SK-N-SH treated with all-trans-retinoic acid at 6 μM for 48 hours (cell line): ENCODE measurements around the gene RAB35.
A peak's percentile ranks its signal among the peaks of the same experiment; 100 is the strongest.

Experiments
- ATAC-seq: fragments of 200-7000 bp; cut with Tn5 transposase; 3 replicates; pipeline ENCODE4 v1.9.1; 2020; ENCODE audit warnings: mild to moderate bottlenecking, moderate library complexity
- ARNTL ChIP-seq: fragments of 450-650 bp; formaldehyde crosslinking; IDR thresholded peaks from 2 replicates; pipeline ENCODE4 v1.5.0; 2020; ENCODE audit warnings: low read depth, mild to moderate bottlenecking, moderate library complexity, borderline replicate concordance
- BACH2 ChIP-seq: fragments of 250-450 bp; sonication (Bioruptor Pico); IDR thresholded peaks from 2 replicates; pipeline ENCODE4 v1.9.0; 2021; ENCODE audit warnings: mild to moderate bottlenecking, borderline replicate concordance
- CSDC2 ChIP-seq: fragments of 250-450 bp; sonication (Bioruptor Pico); IDR thresholded peaks from 2 replicates; pipeline ENCODE4 v1.5.0; 2020; ENCODE audit warnings: mild to moderate bottlenecking, moderate library complexity
- ESRRG ChIP-seq: fragments of 250-450 bp; sonication (Bioruptor Pico); IDR thresholded peaks from 2 replicates; pipeline ENCODE4 v1.6.1; 2021; ENCODE audit warnings: mild to moderate bottlenecking
- ISL1 ChIP-seq: fragments of 250-450 bp; sonication (Bioruptor Pico); IDR thresholded peaks from 2 replicates; pipeline ENCODE4 v2.1.2; 2022; ENCODE audit warnings: mild to moderate bottlenecking, moderate library complexity
- OSR1 ChIP-seq: fragments of 250-450 bp; sonication (Bioruptor Pico); IDR thresholded peaks from 2 replicates; pipeline ENCODE4 v1.8.0; 2022; ENCODE audit warnings: moderate library complexity, mild to moderate bottlenecking, inconsistent platforms
- POU6F1 ChIP-seq: fragments of 250-450 bp; sonication (Bioruptor Pico); IDR thresholded peaks from 2 replicates; pipeline ENCODE4 v1.8.0; 2021; ENCODE audit warnings: low read depth, mild to moderate bottlenecking, moderate library complexity, borderline replicate concordance
- PPARA ChIP-seq: fragments of 250-450 bp; sonication (Bioruptor Pico); IDR thresholded peaks from 2 replicates; pipeline ENCODE4 v1.5.0; 2020; ENCODE audit warnings: mild to moderate bottlenecking, borderline replicate concordance
- SNAI2 ChIP-seq: fragments of 250-450 bp; sonication (Bioruptor Pico); IDR thresholded peaks from 2 replicates; pipeline ENCODE4 v1.5.0; 2020; ENCODE audit warnings: mild to moderate bottlenecking, moderate library complexity
- TCF4 ChIP-seq: fragments of 250-450 bp; sonication (Bioruptor Pico); IDR thresholded peaks from 2 replicates; pipeline ENCODE4 v1.8.0; 2021; ENCODE audit warnings: mild to moderate bottlenecking, moderate library complexity, borderline replicate concordance
- TOX ChIP-seq: fragments of 250-450 bp; sonication (Bioruptor Pico); IDR thresholded peaks from 2 replicates; pipeline ENCODE4 v1.8.0; 2021; ENCODE audit warnings: mild to moderate bottlenecking, moderate library complexity, borderline replicate concordance
- TSHZ2 ChIP-seq: fragments of 250-450 bp; sonication (Bioruptor Pico); IDR thresholded peaks from 2 replicates; pipeline ENCODE4 v1.5.0; 2020; ENCODE audit warnings: mild to moderate bottlenecking, moderate library complexity
- ZC3H10 ChIP-seq: fragments of 250-450 bp; sonication (Bioruptor Pico); IDR thresholded peaks from 2 replicates; pipeline ENCODE4 v1.5.1; 2021; ENCODE audit warnings: mild to moderate bottlenecking, moderate library complexity
- ZFP3 ChIP-seq: fragments of 250-450 bp; sonication (Bioruptor Pico); IDR thresholded peaks from 2 replicates; pipeline ENCODE4 v1.5.0; 2020; ENCODE audit warnings: mild to moderate bottlenecking, moderate library complexity
- ZFP30 ChIP-seq: fragments of 450-650 bp; formaldehyde crosslinking; IDR thresholded peaks from 2 replicates; pipeline ENCODE4 v1.5.0; 2022; ENCODE audit warnings: mild to moderate bottlenecking, moderate library complexity
- ZNF70 ChIP-seq: fragments of 450-650 bp; formaldehyde crosslinking; IDR thresholded peaks from 2 replicates; pipeline ENCODE4 v1.5.0; 2020; ENCODE audit warnings: mild to moderate bottlenecking, moderate library complexity
- ZNF8 ChIP-seq: fragments of 450-650 bp; formaldehyde crosslinking; IDR thresholded peaks from 2 replicates; pipeline ENCODE4 v1.5.0; 2020; ENCODE audit warnings: mild to moderate bottlenecking, moderate library complexity
- TF ChIP-seq, protein P1 (sequence below): fragments of 250-450 bp; sonication (Bioruptor Pico); IDR thresholded peaks from 2 replicates; pipeline ENCODE4 v1.5.1; 2020; ENCODE audit warnings: low read depth, mild to moderate bottlenecking, moderate library complexity
- TF ChIP-seq, protein P2 (sequence below): fragments of 250-450 bp; sonication (Bioruptor Pico); IDR thresholded peaks from 2 replicates; pipeline ENCODE4 v1.8.0; 2020; ENCODE audit warnings: mild to moderate bottlenecking, moderate library complexity, borderline replicate concordance
- TF ChIP-seq, protein P3 (sequence below): fragments of 250-450 bp; sonication (Bioruptor Pico); IDR thresholded peaks from 2 replicates; pipeline ENCODE4 v1.5.1; 2021; ENCODE audit warnings: mild to moderate bottlenecking, moderate library complexity

The RAB35 gene

GRCh38 chr12:120117961-120118320 lies 1.4 kb upstream of the RAB35 start:
- no peak for ATAC-seq
- no peak for TF ChIP-seq ZFP30 (CRISPR knock-in tag)
- no peak for TF ChIP-seq TOX (CRISPR knock-in tag)
- TF ChIP-seq OSR1 (CRISPR knock-in tag) = no peak
- TF ChIP-seq BACH2 = no peak
- TF ChIP-seq ZFP3 (CRISPR knock-in tag) = no peak
- TF ChIP-seq, protein P1, sequence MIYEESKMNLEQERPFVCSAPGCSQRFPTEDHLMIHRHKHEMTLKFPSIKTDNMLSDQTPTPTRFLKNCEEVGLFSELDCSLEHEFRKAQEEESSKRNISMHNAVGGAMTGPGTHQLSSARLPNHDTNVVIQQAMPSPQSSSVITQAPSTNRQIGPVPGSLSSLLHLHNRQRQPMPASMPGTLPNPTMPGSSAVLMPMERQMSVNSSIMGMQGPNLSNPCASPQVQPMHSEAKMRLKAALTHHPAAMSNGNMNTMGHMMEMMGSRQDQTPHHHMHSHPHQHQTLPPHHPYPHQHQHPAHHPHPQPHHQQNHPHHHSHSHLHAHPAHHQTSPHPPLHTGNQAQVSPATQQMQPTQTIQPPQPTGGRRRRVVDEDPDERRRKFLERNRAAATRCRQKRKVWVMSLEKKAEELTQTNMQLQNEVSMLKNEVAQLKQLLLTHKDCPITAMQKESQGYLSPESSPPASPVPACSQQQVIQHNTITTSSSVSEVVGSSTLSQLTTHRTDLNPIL (CRISPR knock-in tag) = no peak
- no peak for TF ChIP-seq SNAI2 (CRISPR knock-in tag)
- TF ChIP-seq ARNTL (CRISPR knock-in tag) = no peak
- TF ChIP-seq ISL1 (CRISPR knock-in tag) = no peak

DNA sequence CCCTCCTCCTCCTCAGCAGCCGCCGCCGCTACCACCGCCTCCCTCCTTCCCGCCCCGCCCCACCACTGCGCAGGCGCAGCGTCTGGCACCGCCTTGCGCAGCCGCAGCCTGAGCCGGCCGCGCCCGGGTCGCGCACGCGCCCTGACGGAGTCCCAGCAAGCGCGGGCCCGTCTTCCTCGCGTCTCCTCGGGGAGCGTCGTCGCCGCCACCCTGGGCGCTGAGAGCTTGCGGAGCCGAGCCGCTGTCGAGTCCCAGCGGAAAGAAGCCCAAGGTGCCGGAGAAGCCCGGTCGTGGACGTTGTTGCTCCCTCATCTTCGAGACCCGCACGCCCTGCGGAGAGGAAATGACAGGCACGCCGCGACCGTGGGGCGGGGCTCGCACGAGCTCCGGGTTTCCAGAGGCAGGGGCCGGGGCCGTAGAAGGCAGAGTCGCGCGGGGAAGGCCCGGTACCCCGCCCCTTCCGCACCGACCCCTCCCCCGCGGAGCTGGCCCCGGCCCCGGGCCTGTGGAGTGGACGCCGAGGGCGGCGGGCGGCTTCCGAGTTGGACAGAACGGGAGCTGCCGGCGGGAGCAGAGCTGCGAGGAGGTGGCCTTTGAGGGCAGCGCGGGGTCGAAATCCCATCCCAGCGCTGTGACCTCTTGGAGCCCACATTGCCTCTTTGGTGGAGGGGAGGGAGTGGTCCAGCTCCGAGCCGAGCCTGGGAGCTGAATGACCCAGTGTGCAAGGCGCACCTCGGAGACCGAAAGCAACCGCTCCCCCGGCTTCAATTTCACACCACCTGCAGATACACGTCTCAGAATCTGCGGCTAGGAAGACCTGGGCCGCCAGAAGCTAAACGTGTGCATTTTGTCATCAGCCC lies 469 bp upstream of the RAB35 start:
- TF ChIP-seq POU6F1 (CRISPR knock-in tag) (no peak), ZNF8 (CRISPR knock-in tag) (no peak), ZNF70 (CRISPR knock-in tag) (no peak), ZFP30 (CRISPR knock-in tag) (no peak)
- TF ChIP-seq, protein P1 (CRISPR knock-in tag) = no peak
- ATAC-seq = peak; percentile 75

GRCh38 chr12:120115692-120116440 lies 687 bp downstream of the RAB35 start:
- ATAC-seq = peak; percentile 3; the same call in 2 of the 3 replicates
- no peak for TF ChIP-seq TSHZ2 (CRISPR knock-in tag)
- no peak for TF ChIP-seq ZNF70 (CRISPR knock-in tag)
- no peak for TF ChIP-seq ZC3H10 (CRISPR knock-in tag)
- no peak for TF ChIP-seq ZFP30 (CRISPR knock-in tag)
- TF ChIP-seq, protein P2, sequence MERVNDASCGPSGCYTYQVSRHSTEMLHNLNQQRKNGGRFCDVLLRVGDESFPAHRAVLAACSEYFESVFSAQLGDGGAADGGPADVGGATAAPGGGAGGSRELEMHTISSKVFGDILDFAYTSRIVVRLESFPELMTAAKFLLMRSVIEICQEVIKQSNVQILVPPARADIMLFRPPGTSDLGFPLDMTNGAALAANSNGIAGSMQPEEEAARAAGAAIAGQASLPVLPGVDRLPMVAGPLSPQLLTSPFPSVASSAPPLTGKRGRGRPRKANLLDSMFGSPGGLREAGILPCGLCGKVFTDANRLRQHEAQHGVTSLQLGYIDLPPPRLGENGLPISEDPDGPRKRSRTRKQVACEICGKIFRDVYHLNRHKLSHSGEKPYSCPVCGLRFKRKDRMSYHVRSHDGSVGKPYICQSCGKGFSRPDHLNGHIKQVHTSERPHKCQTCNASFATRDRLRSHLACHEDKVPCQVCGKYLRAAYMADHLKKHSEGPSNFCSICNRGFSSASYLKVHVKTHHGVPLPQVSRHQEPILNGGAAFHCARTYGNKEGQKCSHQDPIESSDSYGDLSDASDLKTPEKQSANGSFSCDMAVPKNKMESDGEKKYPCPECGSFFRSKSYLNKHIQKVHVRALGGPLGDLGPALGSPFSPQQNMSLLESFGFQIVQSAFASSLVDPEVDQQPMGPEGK (CRISPR knock-in tag) = no peak
- no peak for TF ChIP-seq PPARA (CRISPR knock-in tag)

GRCh38 chr12:120115066-120115465 lies 1.5 kb downstream of the RAB35 start:
- ATAC-seq = no peak
- TF ChIP-seq ZC3H10 (CRISPR knock-in tag) (no peak), CSDC2 (CRISPR knock-in tag) (no peak), TSHZ2 (CRISPR knock-in tag) (no peak), TOX (CRISPR knock-in tag) (no peak), SNAI2 (CRISPR knock-in tag) (no peak), TCF4 (CRISPR knock-in tag) (no peak), ZFP3 (CRISPR knock-in tag) (no peak), ISL1 (CRISPR knock-in tag) (no peak), ARNTL (CRISPR knock-in tag) (no peak), ZFP30 (CRISPR knock-in tag) (no peak), ESRRG (CRISPR knock-in tag) (no peak)
- TF ChIP-seq, protein P3, sequence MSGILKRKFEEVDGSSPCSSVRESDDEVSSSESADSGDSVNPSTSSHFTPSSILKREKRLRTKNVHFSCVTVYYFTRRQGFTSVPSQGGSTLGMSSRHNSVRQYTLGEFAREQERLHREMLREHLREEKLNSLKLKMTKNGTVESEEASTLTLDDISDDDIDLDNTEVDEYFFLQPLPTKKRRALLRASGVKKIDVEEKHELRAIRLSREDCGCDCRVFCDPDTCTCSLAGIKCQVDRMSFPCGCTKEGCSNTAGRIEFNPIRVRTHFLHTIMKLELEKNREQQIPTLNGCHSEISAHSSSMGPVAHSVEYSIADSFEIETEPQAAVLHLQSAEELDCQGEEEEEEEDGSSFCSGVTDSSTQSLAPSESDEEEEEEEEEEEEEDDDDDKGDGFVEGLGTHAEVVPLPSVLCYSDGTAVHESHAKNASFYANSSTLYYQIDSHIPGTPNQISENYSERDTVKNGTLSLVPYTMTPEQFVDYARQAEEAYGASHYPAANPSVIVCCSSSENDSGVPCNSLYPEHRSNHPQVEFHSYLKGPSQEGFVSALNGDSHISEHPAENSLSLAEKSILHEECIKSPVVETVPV (CRISPR knock-in tag) = no peak
